Stimulated activated CD8-positive, alpha-beta memory T cell treated with anti-CD3 and anti-CD28 coated beads, Interleukin-15, amount 100 ng/mL, for 24 hours (primary cell): Measurements from ENCODE around the gene UTP15.

ENCODE experiments used
- DNase-seq: peaks from one replicate; pipeline ENCODE4 v3.0.0-alpha.2; 2020; ENCODE audit warnings: low read depth

The UTP15 gene

DNA sequence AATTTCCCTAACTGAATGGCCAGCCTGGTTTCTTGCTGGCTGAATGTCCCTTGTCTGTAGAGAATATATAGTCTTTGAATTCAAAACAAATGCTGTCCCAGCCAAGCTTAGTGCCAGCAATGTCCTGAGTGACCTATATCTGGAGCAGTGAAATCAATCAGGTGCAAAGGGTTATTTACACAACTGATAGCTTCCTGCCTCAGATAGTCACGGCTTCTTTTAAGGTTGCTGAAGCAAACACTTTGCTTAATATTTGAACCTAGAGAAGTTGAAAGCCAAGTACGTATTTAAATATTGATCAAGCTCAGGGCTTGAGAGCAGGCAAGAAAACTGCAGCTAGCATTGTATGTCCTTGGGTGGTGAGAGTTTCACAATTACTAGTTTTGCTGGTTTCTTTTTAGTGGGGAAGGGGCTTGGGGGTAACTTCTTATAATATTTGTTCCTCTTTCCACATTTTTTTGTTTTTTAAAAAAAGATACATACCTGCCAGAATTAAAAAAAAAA lies 58.4 kb downstream of the UTP15 start:
- DNase-seq: no peak

DNA sequence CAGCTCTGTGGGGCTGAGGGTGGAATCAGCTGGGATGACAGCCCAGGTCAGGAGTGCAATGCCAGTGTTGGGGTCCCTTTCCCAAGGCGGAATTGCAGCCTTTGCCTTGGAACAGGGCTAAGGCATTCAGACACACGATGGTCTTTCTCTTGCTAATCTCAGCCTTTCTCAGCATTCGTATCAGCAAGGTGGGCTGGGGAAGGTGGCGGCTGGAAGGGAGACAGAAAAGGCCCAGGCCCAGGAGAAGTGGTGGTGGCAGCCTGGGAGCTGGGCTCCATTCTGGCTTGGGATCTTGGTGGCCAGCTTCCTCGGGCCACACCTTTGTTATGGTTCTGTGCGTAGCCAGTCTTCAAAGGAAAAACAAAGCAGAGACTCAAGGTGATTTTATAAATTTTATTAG lies 59.3 kb downstream of the UTP15 start:
- DNase-seq: no peak

DNA sequence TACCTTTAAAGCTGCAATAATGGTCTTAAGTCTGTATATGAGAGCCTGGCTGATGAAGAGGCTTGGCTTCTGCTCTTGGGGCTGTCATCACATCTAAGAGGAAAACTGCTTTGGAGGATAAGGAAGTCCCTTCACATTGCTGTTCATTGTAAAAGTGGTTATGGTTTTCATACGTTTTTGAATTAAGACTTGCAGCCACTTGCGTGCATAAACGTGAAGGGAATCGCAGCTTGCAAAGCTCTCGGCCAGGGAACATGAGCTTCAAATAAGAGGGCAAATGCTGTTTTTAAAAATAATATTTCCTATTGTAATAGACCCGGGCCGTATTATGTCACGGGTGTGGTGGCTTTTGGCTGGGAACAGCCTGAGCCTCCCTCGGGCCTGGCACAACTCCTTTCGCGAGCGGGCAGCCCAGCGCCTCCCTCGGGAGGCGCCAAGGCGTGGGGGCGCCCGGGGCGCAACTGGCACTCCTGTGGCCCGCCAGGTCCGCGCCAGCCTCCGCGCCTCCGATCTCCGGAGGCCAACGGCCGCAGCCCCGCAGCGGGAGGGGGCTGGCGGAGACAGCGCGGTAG lies 59.9 kb downstream of the UTP15 start:
- no peak for DNase-seq

DNA sequence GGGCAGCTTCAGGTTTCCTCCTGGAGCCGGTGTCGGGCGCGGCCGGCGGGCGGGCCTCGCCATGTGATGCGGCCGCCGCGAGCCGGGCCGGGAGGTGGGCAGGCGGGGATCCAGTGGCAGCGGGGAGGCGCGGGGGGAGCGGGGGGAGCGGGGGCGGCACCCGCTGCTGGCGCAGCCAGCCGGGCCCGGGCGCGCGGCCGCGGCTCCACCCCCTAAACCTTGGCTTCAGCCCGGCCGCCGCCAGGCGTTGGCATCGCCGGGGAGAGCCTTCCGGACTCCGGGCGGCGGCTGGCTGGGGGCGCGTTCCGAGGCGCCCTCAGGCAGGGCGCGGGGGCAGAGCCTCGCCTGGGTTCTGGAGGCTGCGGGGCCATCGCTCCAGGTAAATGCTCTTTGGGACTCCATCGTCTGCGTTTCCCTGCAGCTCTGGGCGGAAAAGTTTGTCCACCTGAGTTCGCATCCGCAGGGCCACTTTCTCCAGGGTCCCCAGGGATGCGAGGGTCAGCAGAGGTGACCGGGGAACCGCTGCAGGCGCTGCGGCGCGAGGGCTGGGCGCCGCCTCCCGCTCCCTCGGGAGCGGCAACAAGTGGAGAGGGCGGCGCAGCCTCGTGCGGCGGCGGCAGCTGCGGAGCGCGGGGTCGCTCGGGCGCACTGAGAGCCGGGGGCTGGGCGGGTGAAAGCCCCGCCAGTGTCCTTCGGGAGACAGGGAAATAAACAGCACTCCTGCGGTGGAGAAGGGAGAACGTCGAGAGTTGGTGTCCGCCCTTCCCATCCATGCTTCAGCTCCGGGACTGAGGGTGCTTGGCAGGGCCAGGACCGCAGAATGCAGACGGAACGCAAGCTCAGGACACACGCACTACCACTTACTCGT lies 60.6 kb downstream of the UTP15 start, which contains the start of gene ARHGEF28:
ARHGEF28 (plus strand) TSS at position 253 of the 868 bp plus-strand sequence. CDS start 58,656 bp downstream, outside the sequence.
- DNase-seq: no peak

DNA sequence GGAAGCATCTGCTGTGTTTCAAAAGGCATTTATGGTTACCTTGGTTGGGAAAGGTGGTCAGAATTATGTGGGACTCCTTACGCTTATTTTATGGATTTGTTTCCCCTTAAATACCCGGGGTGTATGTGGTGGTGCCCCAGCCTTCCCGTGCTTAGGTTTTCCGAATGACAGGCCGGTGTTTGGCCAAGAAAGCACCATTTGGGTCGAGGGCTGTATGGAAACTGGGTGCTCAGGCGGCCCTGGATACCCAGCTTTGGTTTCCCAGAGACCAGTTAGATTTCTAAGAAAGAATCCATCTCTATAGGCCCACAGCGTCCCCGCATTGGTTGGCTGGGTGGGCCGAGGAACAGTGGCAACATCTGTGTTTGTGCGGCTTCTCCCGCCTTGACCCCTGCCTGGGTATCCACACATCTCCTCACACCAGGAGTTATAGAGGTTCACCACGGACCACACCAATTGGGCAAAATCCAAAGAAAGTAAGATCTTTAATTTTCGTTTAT lies 61.3 kb downstream of the UTP15 start:
- DNase-seq: no peak

DNA sequence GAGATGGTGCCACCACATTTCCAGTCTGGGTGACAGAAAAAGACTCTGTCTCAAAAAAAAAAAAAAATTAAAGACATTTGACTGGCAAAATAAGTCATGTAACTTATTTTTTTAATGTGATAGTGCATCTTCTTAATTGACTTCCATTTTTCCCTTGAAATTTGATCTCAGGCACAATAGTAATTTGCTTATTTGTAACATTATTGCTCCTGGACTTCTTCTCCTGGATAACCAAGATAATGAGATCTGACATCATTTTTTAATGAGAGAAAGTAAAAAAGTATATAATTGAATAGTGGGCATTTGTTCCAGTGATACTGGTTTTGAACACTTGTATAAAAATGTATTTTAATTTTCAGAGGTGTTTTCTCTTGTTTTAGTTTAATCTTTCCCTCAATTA lies 63.9 kb downstream of the UTP15 start:
- DNase-seq: no peak

DNA sequence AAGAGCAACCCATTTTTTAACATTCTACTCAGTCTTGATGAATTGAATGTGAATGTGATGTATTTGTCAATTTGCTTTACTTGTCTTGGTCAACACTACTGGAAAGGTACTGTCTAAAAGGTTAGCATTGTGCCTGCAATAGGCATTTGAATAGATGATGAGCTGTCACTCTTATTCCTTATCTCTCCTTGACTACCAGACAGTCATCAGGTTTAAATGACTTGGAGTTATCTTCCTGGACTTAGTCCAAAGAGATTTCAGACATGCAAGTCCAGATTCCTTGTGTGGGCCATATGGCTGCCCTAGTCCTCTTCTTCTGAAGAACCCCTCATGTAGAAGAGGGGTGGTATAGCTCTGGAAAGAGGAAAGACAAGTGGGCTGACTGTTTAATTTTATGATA lies 65.2 kb downstream of the UTP15 start:
- DNase-seq: no peak

DNA sequence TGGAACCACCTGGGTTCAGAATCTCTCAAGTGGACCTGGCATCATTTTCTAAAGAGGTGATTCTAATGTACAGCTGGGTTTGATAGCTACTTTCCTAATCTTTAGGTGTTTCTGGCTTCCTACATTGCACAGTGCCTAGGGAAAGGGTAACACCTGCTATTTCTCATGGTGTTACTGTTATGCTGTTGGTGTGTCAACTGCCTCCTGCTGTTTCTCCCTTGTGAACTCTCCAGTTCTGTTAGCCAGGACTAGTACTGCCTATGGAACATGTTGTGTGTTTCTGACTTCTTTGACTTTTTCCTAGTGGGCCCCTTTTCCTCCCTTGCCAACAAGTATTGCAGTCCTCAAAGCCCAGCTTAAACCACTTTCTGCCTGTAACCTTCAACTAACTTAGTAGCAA lies 66.0 kb downstream of the UTP15 start:
- no peak for DNase-seq
